ENCODE measurements around the gene TTLL5.
A peak's percentile ranks its signal among the peaks of the same experiment; 100 is the strongest.
"Not testable (repeated sequence)": the region's sequence is repeated elsewhere in the genome, so short reads cannot be mapped to it uniquely, and the experiment has no call there.

TTLL5 gene

DNA sequence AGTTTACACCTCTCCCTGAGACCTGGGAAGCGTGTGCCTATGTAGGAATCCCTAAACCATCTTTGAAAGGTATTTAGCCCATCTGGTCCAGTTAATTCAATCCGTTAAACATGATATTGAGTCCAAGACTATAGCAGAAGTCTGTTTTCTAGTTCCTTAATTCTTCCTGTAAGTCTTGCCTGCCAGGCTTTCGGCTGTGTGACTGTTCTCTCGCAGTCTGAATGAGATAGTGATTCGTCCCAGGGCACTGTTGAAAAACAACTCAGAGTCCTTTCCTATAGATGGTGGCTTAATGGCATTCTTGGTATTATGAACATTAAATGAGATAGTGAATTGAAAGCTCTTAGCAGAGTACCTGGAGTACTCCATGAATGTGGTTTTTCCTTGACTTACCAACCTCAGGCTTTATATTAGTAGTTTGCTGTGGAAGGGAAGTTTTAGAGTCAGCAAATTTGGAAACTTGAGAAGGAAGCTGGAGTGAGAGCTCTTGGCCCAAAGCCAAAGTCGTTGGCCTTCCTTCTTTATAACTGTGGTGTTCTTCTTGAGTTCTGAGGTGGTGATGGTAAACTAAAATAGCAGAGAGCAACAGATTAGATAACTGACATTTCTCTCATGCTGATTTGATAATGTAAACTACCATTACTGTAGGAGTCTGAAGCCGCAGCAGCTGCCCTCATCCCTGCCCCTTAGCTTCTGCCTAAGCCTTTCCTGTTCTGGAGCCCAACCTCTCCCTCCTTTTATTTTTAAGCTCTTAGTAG, 244.3 kb downstream of the TTLL5 start:
- DNase-seq = peak in 4 of 56 donors; percentile 9 to 40 (median 18)

DNA sequence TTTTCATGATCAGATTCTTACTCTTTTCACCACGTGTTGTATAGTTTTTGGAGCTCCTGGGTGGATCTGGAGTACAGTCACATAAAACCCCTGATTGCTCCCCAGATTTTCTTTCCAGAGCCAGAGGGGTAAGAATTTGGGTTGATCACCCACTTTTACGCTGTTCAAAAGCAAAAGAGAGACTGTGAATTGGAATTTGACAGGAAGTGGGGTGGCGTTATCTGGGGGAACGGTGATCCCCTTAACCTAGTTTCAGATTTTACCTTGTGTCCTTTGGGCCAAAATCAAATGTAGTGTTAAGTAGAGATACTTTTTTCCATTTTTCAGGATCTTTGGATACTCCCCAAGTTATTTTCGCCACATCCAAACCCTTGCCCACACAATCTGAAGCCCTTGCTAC, 245.2 kb downstream of the TTLL5 start:
- DNase-seq = no peak

GRCh38 chr14:75906680-75907280, 245.7 kb downstream of the TTLL5 start:
- peak in 31 of 56 donors; percentile 10 to 86 (median 34) for DNase-seq

- no peak for DNase-seq
Measured at GRCh38 chr14:75907756-75908359, 246.8 kb downstream of the TTLL5 start.

- DNase-seq = no peak
Measured at GRCh38 chr14:75909630-75910029, 248.6 kb downstream of the TTLL5 start.

- DNase-seq = no peak
Measured at GRCh38 chr14:75910048-75910447, 249.0 kb downstream of the TTLL5 start.

GRCh38 chr14:75911883-75912282, 250.8 kb downstream of the TTLL5 start:
- peak in 31 of 56 donors; percentile 5 to 73 (median 39) for DNase-seq

DNA sequence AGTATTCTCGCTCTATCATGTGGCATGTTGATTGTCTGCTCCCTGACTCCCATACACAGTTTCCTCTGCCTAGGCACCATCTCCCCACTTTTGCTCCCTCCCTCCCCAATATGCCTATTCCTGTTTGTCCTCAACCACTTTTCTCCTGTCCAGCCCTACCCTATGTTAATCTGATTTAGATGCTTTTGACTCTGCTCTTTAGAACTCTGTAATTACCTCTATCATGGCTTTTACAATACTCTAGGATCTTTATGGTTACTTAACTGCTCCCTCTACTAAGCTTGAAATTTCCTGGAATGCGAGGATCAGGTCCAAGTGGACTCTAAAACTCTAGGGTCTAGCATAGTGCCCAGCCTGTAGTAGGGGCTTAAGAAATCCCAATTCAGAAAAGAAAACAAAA, 252.1 kb downstream of the TTLL5 start:
- DNase-seq = no peak

DNA sequence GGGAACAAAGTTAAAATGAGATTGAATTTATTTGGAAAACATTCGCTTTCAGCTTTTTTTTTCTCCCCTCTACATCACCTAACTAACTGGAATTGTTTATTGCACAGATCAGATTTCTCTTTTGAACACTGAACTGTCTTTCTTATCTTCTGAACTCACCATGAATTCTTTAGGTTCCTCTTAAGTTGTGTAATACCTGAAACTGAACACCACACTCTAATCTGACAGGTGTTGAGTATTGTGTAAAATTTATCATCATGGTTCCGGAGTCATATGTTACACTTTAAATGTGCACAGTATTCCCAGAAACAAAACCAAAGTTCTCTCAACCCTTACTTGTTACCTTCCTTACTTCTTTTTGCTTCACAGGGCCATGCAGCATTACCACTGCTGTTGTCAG, 254.0 kb downstream of the TTLL5 start:
- DNase-seq = no peak

DNA sequence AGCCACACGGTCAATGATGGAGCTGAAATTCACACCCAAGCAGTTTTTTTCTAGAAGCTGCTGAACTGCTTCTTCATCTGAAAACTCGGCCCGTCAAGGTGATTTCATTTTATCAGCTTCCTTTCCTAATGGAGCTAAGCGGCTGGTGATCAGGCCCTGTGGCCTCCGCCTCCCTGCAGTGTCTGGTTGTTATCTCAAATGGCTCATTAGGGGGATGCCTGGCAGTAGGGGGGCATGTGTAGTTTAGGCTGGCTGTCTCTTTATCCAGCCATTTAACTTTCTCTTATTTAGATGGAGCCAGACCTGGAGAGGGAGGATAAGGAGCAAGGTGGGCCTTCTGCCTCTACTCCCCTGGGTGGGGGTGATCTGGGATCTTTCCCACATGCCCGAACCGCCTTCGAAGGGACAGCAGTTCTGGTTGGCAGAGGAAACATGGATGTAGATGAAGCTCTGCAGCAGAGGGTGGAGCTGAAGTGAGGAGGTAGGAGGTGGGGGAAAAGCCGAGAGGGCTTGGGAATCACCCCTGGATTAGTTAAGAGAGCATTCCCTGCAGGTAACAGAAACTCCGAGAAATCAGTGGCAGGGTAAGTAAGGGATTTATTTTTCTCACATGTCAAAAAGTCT, 256.4 kb downstream of the TTLL5 start:
- DNase-seq = no peak

GRCh38 chr14:75917946-75918335, 256.9 kb downstream of the TTLL5 start:
- DNase-seq = no peak

DNA sequence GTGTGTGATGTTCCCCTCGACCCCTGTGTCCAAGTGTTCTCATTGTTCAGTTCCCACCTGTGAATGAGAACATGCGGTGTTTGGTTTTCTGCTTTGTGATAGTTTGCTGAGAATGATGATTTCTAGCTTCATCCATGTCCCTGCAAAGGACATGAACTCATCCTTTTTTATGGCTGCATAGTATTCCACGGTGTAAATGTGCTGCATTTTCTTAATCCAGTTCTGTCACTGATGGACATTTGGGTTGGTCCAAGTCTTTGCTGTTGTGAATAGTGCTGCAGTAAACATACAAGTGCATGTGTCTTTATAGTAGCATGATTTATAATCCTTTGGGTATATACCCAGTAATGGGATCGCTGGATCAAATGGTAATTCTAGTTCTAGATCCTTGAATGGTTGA, 259.4 kb downstream of the TTLL5 start:
- DNase-seq = not testable (repeated sequence)

DNA sequence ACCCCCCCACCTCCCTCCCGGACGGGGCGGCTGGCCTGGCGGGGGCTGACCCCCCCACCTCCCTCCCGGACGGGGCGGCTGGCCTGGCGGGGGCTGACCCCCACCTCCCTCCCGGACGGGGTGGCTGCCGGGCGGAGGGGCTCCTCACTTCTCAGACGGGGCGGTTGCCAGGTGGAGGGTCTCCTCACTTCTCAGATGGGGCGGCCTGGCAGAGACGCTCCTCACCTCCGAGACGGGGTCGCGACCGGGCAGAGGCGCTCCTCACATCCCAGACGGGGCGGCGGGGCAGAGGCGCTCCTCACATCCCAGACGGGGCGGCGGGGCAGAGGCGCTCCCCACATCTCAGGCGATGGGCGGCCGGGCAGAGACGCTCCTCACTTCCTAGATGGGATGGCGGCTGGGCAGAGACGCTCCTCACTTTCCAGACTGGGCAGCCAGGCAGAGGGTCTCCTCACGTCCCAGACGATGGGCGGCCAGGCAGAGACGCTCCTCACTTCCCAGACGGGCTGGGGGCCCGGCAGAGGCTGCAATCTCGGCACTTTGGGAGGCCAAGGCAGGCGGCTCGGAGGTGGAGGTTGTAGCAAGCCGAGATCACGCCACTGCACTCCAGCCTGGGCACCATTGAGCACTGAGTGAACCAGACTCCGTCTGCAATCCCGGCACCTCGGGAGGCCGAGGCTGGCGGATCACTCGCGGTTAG, 264.2 kb downstream of the TTLL5 start:
- not testable (repeated sequence) for DNase-seq

GRCh38 chr14:75926431-75927115, 265.5 kb downstream of the TTLL5 start:
- DNase-seq = no peak

- DNase-seq = no peak
Measured at GRCh38 chr14:75927564-75928087, 266.6 kb downstream of the TTLL5 start.

DNA sequence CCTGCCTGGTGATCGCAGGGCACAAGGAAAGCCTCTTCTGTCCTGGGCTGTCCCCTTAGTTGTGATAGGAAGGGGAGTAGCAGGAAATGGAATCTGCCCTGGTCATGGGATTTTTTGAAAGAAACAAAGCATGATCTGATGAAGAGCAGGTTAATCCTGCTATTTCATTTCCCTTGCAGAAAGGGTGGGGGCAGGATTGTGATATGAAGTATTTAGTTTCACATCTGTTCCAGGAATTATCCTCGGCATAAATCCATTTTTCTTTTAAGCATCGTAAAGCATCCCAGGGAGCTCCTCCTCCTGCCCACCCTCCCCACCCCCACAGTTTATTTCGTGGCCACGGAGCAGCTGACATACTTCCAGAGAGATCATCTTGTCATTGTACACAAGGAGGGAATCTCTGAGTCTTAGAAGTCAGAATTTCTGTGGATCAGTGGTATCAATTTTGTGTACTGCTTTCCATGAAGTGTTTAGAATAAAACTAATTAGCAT, 267.7 kb downstream of the TTLL5 start:
- peak in 5 of 56 donors; percentile 11 to 51 (median 15) for DNase-seq

- DNase-seq = no peak
Measured at GRCh38 chr14:75933712-75934296, 272.8 kb downstream of the TTLL5 start.

DNA sequence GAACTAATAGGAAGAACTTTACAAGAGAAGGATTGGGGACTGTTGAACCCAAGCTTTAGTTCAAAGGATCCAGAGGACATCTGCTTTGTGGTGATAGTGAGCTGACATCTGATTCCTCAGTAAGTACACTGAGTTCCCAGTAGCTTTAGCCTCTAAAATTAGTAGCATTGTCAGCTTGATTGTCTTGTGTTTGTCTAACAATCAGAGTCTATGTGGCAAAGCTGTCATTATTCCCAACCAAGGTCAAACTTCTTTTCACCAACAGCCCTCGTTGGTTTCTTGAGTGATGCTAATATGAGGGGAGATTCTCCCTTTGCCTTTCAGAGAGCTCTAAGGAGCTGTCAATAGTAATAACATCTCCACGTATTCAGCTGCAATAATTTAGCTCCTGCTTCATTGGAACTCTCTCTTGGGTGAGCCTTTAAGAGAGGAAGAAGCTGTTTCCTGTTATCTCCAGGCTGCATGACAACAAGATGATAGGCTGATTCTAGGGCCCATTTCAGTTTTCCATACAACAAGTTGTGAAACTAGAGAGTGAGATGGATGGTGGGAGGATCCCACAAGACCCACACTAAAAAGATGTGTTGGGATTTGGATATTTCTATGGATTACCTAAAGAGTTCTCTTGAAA, 274.1 kb downstream of the TTLL5 start:
- peak in 2 of 56 donors; percentile 12 to 21 for DNase-seq

- DNase-seq = no peak
Measured at GRCh38 chr14:75939200-75939599, 278.2 kb downstream of the TTLL5 start.

DNA sequence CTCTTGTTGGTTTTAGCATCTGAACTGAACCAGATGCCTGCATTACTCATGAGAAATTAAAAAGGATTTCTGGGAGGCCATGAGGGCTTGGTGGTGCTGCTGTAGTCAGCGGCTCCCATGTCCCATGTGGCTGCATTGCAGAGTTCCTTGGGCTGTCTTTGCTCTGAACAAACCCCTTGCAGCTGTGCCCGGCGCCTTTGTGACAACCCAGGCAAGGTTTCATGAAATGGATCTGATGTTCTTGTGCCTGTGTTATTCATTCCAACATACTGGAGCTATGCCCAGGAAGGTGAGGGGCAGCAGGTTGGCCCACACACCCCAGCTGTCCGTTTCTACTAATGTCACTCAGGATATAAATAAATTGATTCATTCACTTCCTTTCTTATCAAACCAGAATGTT, 280.0 kb downstream of the TTLL5 start:
- DNase-seq = no peak

Measured in amygdala (tissue), 56 donors.